Cardiac septum (tissue), 1 donor: ENCODE measurements around the gene PCNX4. TPM values are rescaled to one million over a fixed set of nuclear protein-coding genes. Genes with fewer than 3 reads are reported as not detected.

ENCODE experiments used
- DNase-seq: peaks from one replicate; pipeline ENCODE4 v3.0.0-alpha.2; 2020; ENCODE audit warnings: low spot score
- intact Hi-C: fragments of 100-400 bp; cut with DNase I; formaldehyde crosslinking; loops from one replicate; pipeline ENCODE4 v1.14.0; 2022
- total RNA-seq: library from RNA; stranded (reverse); fragmentation: NEBNext Ultra II Directional; extraction: Animal tissue kit (Norgen Biotek cat#: 25700); gene quantifications from one replicate; pipeline ENCODE4 v1.2.1, GENCODE V29; 2021
- donor health status: DM: no; HTN: no; CAD: no.

PCNX4 gene
- total RNA-seq, 1 donor from 2014 or later = 44.2 TPM

DNA sequence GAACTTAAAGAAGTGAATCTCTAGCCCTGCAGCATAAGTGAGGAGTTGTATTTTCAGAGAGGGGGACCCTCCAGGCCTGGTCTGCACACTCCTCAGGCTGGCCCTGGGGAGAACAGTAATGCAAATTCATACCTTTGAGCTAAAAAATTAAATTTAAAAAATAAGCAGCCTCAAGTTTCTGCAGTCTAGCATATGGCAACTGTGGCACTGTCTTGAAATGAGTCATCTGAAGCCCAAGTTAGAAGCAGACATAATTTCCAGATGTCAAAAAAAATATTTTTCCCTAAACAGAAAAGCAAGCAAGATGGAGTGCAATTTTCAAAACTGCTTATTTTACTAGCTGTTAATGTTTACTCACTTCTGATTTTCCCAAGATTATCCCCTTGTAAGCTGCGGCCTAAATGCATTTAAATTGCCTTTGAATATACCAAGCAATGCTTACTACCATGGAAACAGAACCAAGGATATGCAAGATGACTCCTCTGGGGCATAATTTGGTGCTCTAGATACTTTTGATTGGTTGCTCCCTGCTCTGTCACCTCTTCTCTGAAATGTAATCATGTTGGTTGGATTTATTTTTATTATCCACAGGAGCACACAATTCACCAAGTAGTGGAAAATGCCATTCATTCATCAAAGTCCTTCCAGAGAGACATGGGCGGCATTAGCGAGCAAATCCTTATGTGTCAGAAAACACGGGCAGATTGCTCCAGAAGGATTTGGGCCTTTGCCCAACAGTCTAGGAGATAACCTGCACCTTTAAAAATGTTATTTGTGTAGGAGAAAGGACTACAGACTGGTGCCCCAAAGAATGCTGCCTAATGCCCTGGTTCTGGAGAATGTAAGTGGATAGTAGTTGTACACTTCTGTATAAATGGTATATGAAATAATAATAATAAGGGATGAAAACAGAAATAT is 98.5 kb downstream of the PCNX4 start:
- no peak for DNase-seq
- intact Hi-C loops = no loop called here

DNA sequence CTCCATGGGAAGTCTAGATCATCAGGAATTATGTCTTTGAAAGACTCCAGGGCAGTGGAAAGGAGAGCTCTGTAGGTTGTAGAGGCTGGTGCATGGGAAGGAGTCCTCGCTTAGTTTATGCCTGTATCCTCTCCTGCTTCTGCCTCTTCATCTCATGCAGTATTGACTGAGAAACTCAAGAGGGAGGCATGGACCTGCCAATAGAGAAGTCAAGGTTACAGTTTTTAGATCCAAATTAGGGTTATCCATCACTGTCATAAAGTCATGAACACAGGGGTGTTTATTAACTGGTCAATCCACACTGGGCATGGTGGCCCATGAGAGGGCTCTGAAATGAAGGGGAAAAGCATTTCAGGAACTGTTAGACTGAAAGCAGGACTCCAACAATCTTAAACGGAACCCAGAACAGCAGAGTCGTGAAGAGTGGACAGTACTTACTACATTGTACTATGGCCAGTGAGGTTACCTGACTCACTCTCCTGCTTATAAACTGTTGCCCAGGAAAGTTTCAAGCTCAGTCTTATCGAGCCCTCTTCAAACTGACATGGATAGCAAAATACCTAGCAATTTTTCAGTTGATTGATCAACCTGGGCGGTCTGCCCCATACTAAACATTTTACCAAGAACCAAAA is 103.6 kb downstream of the PCNX4 start:
- no peak for DNase-seq
- intact Hi-C loops = loop anchor here (5.0 kb wide), 1 partner anchor 367 kb away; no protein-coding TSS in a partner anchor

- DNase-seq = no peak
- intact Hi-C loops = loop anchor here (5.0 kb wide), 1 partner anchor 366 kb away; no protein-coding TSS in a partner anchor
Measured at GRCh38 chr14:60196291-60196690, 104.6 kb downstream of the PCNX4 start.

GRCh38 chr14:60197629-60198303 is 106.0 kb downstream of the PCNX4 start:
- intact Hi-C loops = loop anchor here (5.0 kb wide), 1 partner anchor 365 kb away; no protein-coding TSS in a partner anchor
- DNase-seq = no peak

GRCh38 chr14:60199321-60199720 is 107.6 kb downstream of the PCNX4 start:
- intact Hi-C loops = loop anchor here (5.0 kb wide), 1 partner anchor 363 kb away; no protein-coding TSS in a partner anchor
- no peak for DNase-seq

DNA sequence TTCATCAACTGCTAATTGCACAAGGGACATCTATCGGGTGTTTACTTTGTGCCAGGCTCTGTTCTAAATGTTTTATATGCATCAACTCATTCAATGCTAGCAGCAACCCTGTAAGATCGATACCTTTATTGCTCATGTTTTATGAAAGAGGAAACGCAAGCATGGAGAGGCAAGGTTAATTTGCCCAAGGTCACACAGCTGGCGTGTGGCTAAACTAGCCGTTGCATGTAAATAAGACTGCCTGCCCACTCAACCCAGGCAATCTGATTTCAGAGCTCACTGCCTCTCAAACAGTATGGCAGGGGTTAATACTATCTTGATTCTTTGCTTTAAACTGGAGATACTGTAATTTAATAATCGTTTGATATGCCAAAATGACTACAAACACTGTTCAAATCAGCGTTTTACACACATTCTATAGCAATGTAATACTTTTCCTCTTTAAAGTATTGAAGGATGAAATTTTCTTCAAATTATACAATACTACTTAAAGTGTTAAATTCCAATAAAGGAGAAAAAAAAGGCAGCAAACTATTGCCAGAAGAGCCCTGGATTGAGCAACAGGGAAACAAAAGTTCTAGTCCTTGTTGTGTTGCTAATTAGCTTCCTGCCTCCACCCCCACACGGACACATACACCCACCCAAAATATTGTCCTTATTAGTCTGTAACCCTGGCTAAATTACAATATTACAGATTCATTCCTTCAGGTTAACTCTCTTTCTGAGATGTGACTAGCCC is 112.5 kb downstream of the PCNX4 start:
- intact Hi-C loops = no loop called here
- no peak for DNase-seq

DNA sequence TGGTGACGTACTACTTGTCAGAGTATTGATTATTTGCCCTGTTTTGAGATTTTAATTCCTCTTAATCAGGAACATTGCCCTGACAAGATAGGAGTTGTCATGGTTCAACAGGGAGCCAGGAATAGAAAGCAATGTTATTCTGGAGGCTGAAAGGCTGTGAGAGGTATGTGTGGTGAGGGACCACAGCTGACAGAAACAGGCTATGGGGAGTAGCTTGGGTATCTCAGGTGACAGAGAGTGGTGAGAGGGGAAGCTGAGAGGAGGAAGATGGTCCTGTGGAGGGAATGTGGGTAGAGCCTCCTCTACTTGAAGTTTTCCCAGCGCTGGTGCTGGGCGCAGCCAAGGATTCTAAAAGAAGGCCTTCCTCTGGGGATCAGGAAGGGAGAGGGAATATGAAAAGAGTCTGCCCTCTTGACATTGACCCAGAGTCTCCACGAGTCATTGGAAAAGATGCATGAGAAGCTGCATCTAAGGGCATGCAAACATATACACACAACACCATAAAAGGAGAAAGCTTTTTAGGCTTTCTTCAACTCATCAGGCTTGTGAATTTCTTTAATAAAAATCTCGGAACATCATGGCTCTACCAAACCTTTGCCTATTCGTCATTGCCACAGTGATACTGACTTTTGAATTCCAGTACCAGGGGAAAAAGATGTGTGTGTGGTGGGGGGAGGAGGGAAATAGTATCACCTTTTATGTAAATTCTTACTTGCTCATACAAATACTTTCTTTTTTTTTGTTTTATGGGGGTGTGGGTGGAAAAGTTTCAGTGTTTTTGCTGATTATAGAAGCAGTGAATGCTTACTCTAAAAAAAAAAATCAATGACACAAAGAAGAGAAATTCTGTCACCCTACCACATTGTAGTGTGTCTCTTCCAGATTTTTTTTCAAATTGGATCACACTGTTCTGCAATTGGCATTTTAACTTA is 113.4 kb downstream of the PCNX4 start:
- no peak for DNase-seq
- intact Hi-C loops = no loop called here

- intact Hi-C loops = no loop called here
- no peak for DNase-seq
Measured at GRCh38 chr14:60206249-60206670, 114.5 kb downstream of the PCNX4 start.

GRCh38 chr14:60206837-60207533 is 115.3 kb downstream of the PCNX4 start:
- intact Hi-C loops = no loop called here
- no peak for DNase-seq

DNA sequence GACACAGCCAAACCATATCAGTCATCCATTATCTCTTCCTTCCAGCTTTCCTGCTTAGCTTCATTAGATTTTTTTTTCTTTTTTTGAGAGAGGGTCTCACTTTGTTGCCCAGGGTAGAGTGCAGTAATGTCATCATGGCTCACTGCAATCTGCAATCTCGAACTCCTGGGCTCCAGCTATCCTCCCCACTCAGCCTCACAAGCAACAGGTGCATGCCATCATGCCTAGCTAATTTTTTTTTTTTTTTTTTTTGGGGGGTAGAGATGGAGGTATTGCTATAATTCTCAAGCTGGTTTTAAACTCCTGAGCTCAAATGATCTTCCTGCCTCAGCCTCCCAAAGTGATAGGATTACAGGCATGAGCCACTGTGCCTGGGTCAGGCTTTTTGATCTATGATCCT is 119.0 kb downstream of the PCNX4 start:
- no peak for DNase-seq
- intact Hi-C loops = no loop called here

GRCh38 chr14:60211153-60211552 is 119.4 kb downstream of the PCNX4 start:
- no peak for DNase-seq
- intact Hi-C loops = no loop called here

DNA sequence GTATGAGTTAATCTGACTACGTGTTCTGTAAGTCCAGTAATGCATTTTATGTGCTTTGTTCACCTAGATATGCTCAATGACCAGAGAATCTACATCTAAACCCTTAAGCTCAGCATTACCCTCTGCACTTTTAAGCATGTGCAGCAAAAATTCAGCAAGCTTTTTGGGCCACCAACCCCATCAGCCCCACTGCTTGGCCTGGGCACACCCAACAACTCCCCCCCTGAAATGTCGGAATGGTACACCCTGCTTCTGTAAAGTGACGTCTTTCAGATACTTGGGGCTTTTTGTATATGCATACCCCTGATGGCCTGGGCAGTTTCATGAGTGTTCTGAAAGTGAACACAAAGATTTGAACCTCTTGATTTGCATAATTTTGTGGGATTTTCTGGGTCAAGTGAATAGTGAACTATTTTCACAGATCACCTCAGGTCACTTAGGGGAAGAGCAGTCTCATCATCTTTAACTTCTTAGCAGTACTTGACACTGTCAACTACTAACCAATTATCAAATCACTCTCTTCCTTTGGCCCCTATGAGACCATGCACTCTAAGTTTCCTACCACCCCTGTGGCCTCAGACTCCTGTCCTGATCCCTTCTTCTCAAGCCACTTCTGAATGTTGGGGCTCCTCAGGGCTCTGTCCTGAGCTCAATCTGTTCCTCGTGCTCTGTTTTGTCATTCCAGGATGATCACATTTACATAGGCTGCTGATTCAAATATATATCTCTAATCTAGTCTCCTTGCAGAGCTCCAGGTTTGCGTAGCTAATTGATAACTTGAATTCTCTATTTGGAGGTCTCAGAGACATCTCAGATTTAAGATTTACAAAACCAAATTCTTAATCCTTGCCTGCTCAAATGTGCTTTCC is 121.0 kb downstream of the PCNX4 start:
- intact Hi-C loops = no loop called here

GRCh38 chr14:60214003-60214402 is 122.3 kb downstream of the PCNX4 start:
- no peak for DNase-seq

More for the DNA sequence above, 121.0 kb downstream of the PCNX4 start:
- DNase-seq = no peak

GRCh38 chr14:60214415-60215126 is 122.8 kb downstream of the PCNX4 start:
- intact Hi-C loops = no loop called here

More at GRCh38 chr14:60214003-60214402, 122.3 kb downstream of the PCNX4 start:
- intact Hi-C loops = no loop called here

DNA sequence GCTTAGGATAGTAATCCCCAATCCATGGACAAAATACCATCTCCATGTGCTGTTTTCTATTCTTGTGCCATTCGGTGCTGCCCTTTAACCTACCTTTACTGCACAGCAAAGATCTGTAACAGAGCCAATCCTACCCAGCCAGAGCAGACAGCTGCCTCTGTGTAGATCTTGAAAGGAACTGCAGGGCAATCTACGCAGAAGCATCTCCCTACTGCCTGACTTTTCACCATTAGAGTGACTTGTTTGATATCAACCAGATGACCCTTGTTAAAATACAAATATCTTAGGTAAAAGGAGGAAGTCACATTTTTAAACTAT is 123.4 kb downstream of the PCNX4 start:
- no peak for DNase-seq
- intact Hi-C loops = no loop called here

More at GRCh38 chr14:60214415-60215126, 122.8 kb downstream of the PCNX4 start:
- no peak for DNase-seq
